Lower leg skin (tissue), 3 donors: ENCODE data around the gene STPG1.

Source experiments
- CTCF ChIP-seq, 3 donors: fragments of 450-650 bp; IDR thresholded peaks; one replicate each; pipeline ENCODE4 v1.5.1; 2016; ENCODE audit warnings: antibody characterized with exemption in 3 of 3, mild to moderate bottlenecking in 3 of 3, moderate library complexity in 2 of 3
- POLR2A ChIP-seq, 2 donors: fragments of 450-650 bp; IDR thresholded peaks; one replicate each; pipeline ENCODE4 v1.6.1; 2016 to 2017; ENCODE audit warnings: antibody characterized with exemption in 2 of 2, mild to moderate bottlenecking in 1 of 2, moderate library complexity in 1 of 2

GRCh38 chr1:24387636-24388175 lies 25.9 kb downstream of the STPG1 start:
- TF ChIP-seq CTCF (IDR thresholded peaks at IDR 0.05) (no peak), POLR2A (IDR thresholded peaks at IDR 0.05) (no peak)
